Muscle of leg (tissue), 11 donors: Measurements from ENCODE around the gene SIX5. TPM values are rescaled to one million over a fixed set of nuclear protein-coding genes. Genes with fewer than 3 reads are reported as not detected.
A peak's percentile ranks its signal among the peaks of the same experiment; 100 is the strongest.

Experiments used
- DNase-seq: peaks from one replicate; pipeline ENCODE4 v3.0.0; 2013
- H3K27ac ChIP-seq: one replicate; pipeline ENCODE4 v1.5.1; 2013; ENCODE audit warnings: mild to moderate bottlenecking, low read length, control low read depth
- H3K27me3 ChIP-seq: one replicate; pipeline ENCODE4 v1.6.1; 2013; ENCODE audit warnings: low read length; ENCODE audit not compliant: control insufficient read depth, insufficient read depth
- H3K36me3 ChIP-seq: one replicate; pipeline ENCODE4 v1.6.1; 2013; ENCODE audit warnings: low read length; ENCODE audit not compliant: control insufficient read depth, insufficient read depth
- H3K4me1 ChIP-seq: one replicate; pipeline ENCODE4 v1.6.1; 2013; ENCODE audit warnings: low read length; ENCODE audit not compliant: control insufficient read depth, insufficient read depth
- H3K4me3 ChIP-seq: one replicate; pipeline ENCODE4 v1.5.1; 2013; ENCODE audit warnings: low read length, control low read depth
- H3K9me3 ChIP-seq: replicated peaks from 2 replicates; pipeline ENCODE4 v1.6.1; 2013; ENCODE audit warnings: low read depth, low read length; ENCODE audit not compliant: control insufficient read depth
- WGBS: methylation state at CpG from one replicate; pipeline ENCODE4 v1.1.5; 2013; ENCODE audit warnings: missing lambda C conversion rate; ENCODE audit not compliant: insufficient coverage; 5-methylcytosine and 5-hydroxymethylcytosine counted together
- polyA plus RNA-seq, 8 donors: library from polyadenylated mRNA; unstranded; fragments of 120-200 nt; gene quantifications; one replicate each; pipeline versions ENCODE4 v1.2.1 to v1.2.3, GENCODE V29; 2013; ENCODE audit warnings: inconsistent platforms in 1 of 8, low replicate concordance in 1 of 8; ENCODE audit not compliant: insufficient read length in 8 of 8, insufficient read depth in 1 of 8
- total RNA-seq: library from RNA; stranded (reverse); fragments of 120-200 nt; gene quantifications from one replicate; pipeline ENCODE4 v1.2.4, GENCODE V29; 2013

SIX5 gene
- total and polyA plus RNA-seq, 9 donors, result 14.9 to 31.9 (median 24.3) TPM

GRCh38 chr19:45784096-45784495 is 15.0 kb upstream of the SIX5 start:
- Histone ChIP-seq H3K9me3 (no peaks in the 10 kb centered on the region), H3K27ac (peak overlapping the region; percentile 96), H3K4me3 (no peak overlapping the region), H3K36me3 (peaks cover 63% of the 10 kb centered on the region), H3K27me3 (peaks cover 11% of the 10 kb centered on the region), H3K4me1 (peaks cover 65% of the 10 kb centered on the region)
- WGBS, result 100% methylated on average over 1 of the region's 4 CpGs
- DNase-seq, result no peak

GRCh38 chr19:45782820-45783785 is 14.1 kb upstream of the SIX5 start:
- WGBS, result 14% methylated on average over 15 of the region's 26 CpGs
- H3K4me1 ChIP-seq, result peaks cover 69% of the 10 kb centered on the region

GRCh38 chr19:45782162-45782691 is 13.2 kb upstream of the SIX5 start, which contains the start of gene DMPK:
DMPK (minus strand) TSS chr19:45782490; CDS start chr19:45782352, 138 bp downstream.
- peak within 1 kb of the TSS; percentile 96 for H3K27ac ChIP-seq
- peak within 1 kb of the TSS; percentile 87 for H3K4me3 ChIP-seq
- H3K27me3 ChIP-seq, result peaks cover 9% of the 10 kb centered on the region
- peaks cover 65% of the 10 kb centered on the region for H3K36me3 ChIP-seq
- H3K4me1 ChIP-seq, result peaks cover 69% of the 10 kb centered on the region
- 3% methylated on average over 14 of the region's 18 CpGs for WGBS
- peak; percentile 80 for DNase-seq
- no peaks in the 10 kb centered on the region for H3K9me3 ChIP-seq

More at GRCh38 chr19:45782820-45783785, 14.1 kb upstream of the SIX5 start:
- DNase-seq, result peak; percentile 86
- H3K36me3 ChIP-seq, result peaks cover 63% of the 10 kb centered on the region
- peak overlapping the region; percentile 87 for H3K4me3 ChIP-seq
- peak overlapping the region; percentile 96 for H3K27ac ChIP-seq
- peaks cover 10% of the 10 kb centered on the region for H3K27me3 ChIP-seq
- no peaks in the 10 kb centered on the region for H3K9me3 ChIP-seq

GRCh38 chr19:45781214-45782161 is 12.4 kb upstream of the SIX5 start:
- 46% methylated on average over 17 of the region's 17 CpGs for WGBS
- peak overlapping the region; percentile 87 for H3K4me3 ChIP-seq
- peaks cover 67% of the 10 kb centered on the region for H3K36me3 ChIP-seq
- peaks cover 9% of the 10 kb centered on the region for H3K27me3 ChIP-seq
- peak overlapping the region; percentile 96 for H3K27ac ChIP-seq
- H3K9me3 ChIP-seq, result no peaks in the 10 kb centered on the region
- peaks cover 69% of the 10 kb centered on the region for H3K4me1 ChIP-seq
- DNase-seq, result peak; percentile 81

GRCh38 chr19:45780448-45781213 is 11.6 kb upstream of the SIX5 start:
- peaks cover 9% of the 10 kb centered on the region for H3K27me3 ChIP-seq
- H3K36me3 ChIP-seq, result peaks cover 61% of the 10 kb centered on the region
- H3K4me1 ChIP-seq, result peaks cover 64% of the 10 kb centered on the region
- DNase-seq, result no peak
- peak overlapping the region; percentile 96 for H3K27ac ChIP-seq
- peak overlapping the region; percentile 87 for H3K4me3 ChIP-seq
- H3K9me3 ChIP-seq, result no peaks in the 10 kb centered on the region
- WGBS, result 34% methylated on average over 5 of the region's 13 CpGs

GRCh38 chr19:45780146-45780447 is 11.0 kb upstream of the SIX5 start:
- Histone ChIP-seq H3K36me3 (peaks cover 55% of the 10 kb centered on the region), H3K27me3 (peaks cover 9% of the 10 kb centered on the region), H3K9me3 (no peaks in the 10 kb centered on the region), H3K4me3 (peak overlapping the region; percentile 87), H3K4me1 (peaks cover 59% of the 10 kb centered on the region), H3K27ac (peak overlapping the region; percentile 96)
- no peak for DNase-seq
- WGBS, result 53% methylated on average over 3 of the region's 4 CpGs

- DNase-seq, result peak; percentile 60
- H3K36me3 ChIP-seq, result peaks cover 55% of the 10 kb centered on the region
- H3K4me1 ChIP-seq, result peaks cover 53% of the 10 kb centered on the region
- H3K9me3 ChIP-seq, result no peaks in the 10 kb centered on the region
- peak overlapping the region; percentile 87 for H3K4me3 ChIP-seq
- 17% methylated on average over 22 of the region's 48 CpGs for WGBS
- H3K27ac ChIP-seq, result peak overlapping the region; percentile 96
- H3K27me3 ChIP-seq, result peaks cover 9% of the 10 kb centered on the region
Observed at GRCh38 chr19:45779231-45780145, 10.4 kb upstream of the SIX5 start.

- H3K27ac ChIP-seq, result no peak overlapping the region
- 93% methylated on average over 17 of the region's 28 CpGs for WGBS
- peaks cover 9% of the 10 kb centered on the region for H3K27me3 ChIP-seq
- peaks cover 45% of the 10 kb centered on the region for H3K4me1 ChIP-seq
- H3K9me3 ChIP-seq, result no peaks in the 10 kb centered on the region
- DNase-seq, result no peak
- H3K4me3 ChIP-seq, result no peak overlapping the region
- H3K36me3 ChIP-seq, result peaks cover 57% of the 10 kb centered on the region
Observed at GRCh38 chr19:45778010-45778661, 9.1 kb upstream of the SIX5 start.
